ENCODE data around the gene IGF2BP3. TPM values are rescaled to one million over a fixed set of nuclear protein-coding genes. Genes with fewer than 3 reads are reported as not detected.

IGF2BP3 gene
- total RNA-seq, 2 experiments from 2014 or later, result 41.1 to 94.3 TPM

- DNase-seq (ENCODE audit: low spot score), result no peak
- Histone ChIP-seq H3K9me3 (ENCODE audit: low read length) (no peaks in the 10 kb centered on the region), H3K27ac (ENCODE audit: low read depth, low read length, poor library complexity, severe bottlenecking) (no peak overlapping the region), H3K4me1 (ENCODE audit: insufficient read depth, low read length, poor library complexity, severe bottlenecking) (peaks cover 10% of the 10 kb centered on the region), H4K20me1 (ENCODE audit: insufficient read depth, low read length) (no peaks in the 10 kb centered on the region), H3K79me2 (ENCODE audit: insufficient read depth, low read depth, low read length) (no peaks in the 10 kb centered on the region), H2AFZ (ENCODE audit: low read length) (no peak overlapping the region), H3K36me3 (ENCODE audit: insufficient read depth, low read length) (peaks cover 24% of the 10 kb centered on the region; the same call in 1 of the 2 replicates), H3K4me2 (ENCODE audit: low read length) (no peak overlapping the region), H3K4me3 (ENCODE audit: low read depth, low read length, poor library complexity, severe bottlenecking) (no peak overlapping the region), H3K9me2 (ENCODE audit: insufficient read depth, low read length) (no peaks in the 10 kb centered on the region)
- BruUV-seq (replicated peaks), result no TSS peak
- ChIA-PET POLR2A (interaction anchor here (1.5 to 1.8 kb wide), 3 partner anchors 9 to 17 kb away, joined by 5 to 6 read pairs (median 6); no protein-coding TSS in a partner anchor), CTCF (ENCODE audit: unreplicated experiment) (interaction anchor here (1.1 kb wide), 1 partner anchor 12 kb away, joined by 3 read pairs; no protein-coding TSS in a partner anchor)
- TF ChIP-seq CTCF (conservative IDR thresholded peaks at IDR 0.05; ENCODE audit: low read length) (no peak), EZH2phosphoT487 (IDR thresholded peaks at IDR 0.05; ENCODE audit: borderline replicate concordance, low read depth, low read length) (no peak)
- intact Hi-C loops (cut with micrococcal nuclease; ENCODE audit: unreplicated experiment), result no loop called here
These were observed 75.7 kb downstream of the IGF2BP3 start for GRCh38 chr7:23394488-23395171.

GRCh38 chr7:23393636-23394035 lies 76.7 kb downstream of the IGF2BP3 start:
- H3K36me3 ChIP-seq (ENCODE audit: insufficient read depth, low read length), result peaks cover 32% of the 10 kb centered on the region; the same call in 1 of the 2 replicates
- CTCF ChIA-PET (ENCODE audit: unreplicated experiment), result no interaction called here
- TF ChIP-seq CTCF (conservative IDR thresholded peaks at IDR 0.05; ENCODE audit: low read length), result no peak
- no peak for TF ChIP-seq EZH2phosphoT487 (IDR thresholded peaks at IDR 0.05; ENCODE audit: borderline replicate concordance, low read depth, low read length)
- no peaks in the 10 kb centered on the region for H3K9me3 ChIP-seq (ENCODE audit: low read length)
- POLR2A ChIA-PET, result interaction anchor here (1.5 to 1.8 kb wide), 2 partner anchors 12 to 18 kb away, joined by 5 to 6 read pairs; no protein-coding TSS in a partner anchor
- no peak overlapping the region for H3K27ac ChIP-seq (ENCODE audit: low read depth, low read length, poor library complexity, severe bottlenecking)
- no peak for DNase-seq (ENCODE audit: low spot score)
- H2AFZ ChIP-seq (ENCODE audit: low read length), result no peak overlapping the region
- H3K79me2 ChIP-seq (ENCODE audit: insufficient read depth, low read depth, low read length), result no peaks in the 10 kb centered on the region
- intact Hi-C loops (cut with micrococcal nuclease; ENCODE audit: unreplicated experiment), result no loop called here
- no peak overlapping the region for H3K4me3 ChIP-seq (ENCODE audit: low read depth, low read length, poor library complexity, severe bottlenecking)
- peaks cover 10% of the 10 kb centered on the region for H3K4me1 ChIP-seq (ENCODE audit: insufficient read depth, low read length, poor library complexity, severe bottlenecking)
- BruUV-seq (replicated peaks), result no TSS peak
- H3K9me2 ChIP-seq (ENCODE audit: insufficient read depth, low read length), result no peaks in the 10 kb centered on the region
- no peak overlapping the region for H3K4me2 ChIP-seq (ENCODE audit: low read length)
- no peaks in the 10 kb centered on the region for H4K20me1 ChIP-seq (ENCODE audit: insufficient read depth, low read length)

- POLR2A ChIA-PET, result no interaction called here
- H3K79me2 ChIP-seq (ENCODE audit: insufficient read depth, low read depth, low read length), result no peaks in the 10 kb centered on the region
- H3K9me3 ChIP-seq (ENCODE audit: low read length), result no peaks in the 10 kb centered on the region
- H3K36me3 ChIP-seq (ENCODE audit: insufficient read depth, low read length), result peaks cover 40% of the 10 kb centered on the region; the same call in 1 of the 2 replicates
- intact Hi-C loops (cut with micrococcal nuclease; ENCODE audit: unreplicated experiment), result no loop called here
- no peak for DNase-seq (ENCODE audit: low spot score)
- H2AFZ ChIP-seq (ENCODE audit: low read length), result no peak overlapping the region
- CTCF ChIA-PET (ENCODE audit: unreplicated experiment), result no interaction called here
- no peak for TF ChIP-seq EZH2phosphoT487 (IDR thresholded peaks at IDR 0.05; ENCODE audit: borderline replicate concordance, low read depth, low read length)
- no peak for TF ChIP-seq CTCF (conservative IDR thresholded peaks at IDR 0.05; ENCODE audit: low read length)
- no peaks in the 10 kb centered on the region for H4K20me1 ChIP-seq (ENCODE audit: insufficient read depth, low read length)
- no peak overlapping the region for H3K4me3 ChIP-seq (ENCODE audit: low read depth, low read length, poor library complexity, severe bottlenecking)
- H3K4me2 ChIP-seq (ENCODE audit: low read length), result no peak overlapping the region
- no peak overlapping the region for H3K27ac ChIP-seq (ENCODE audit: low read depth, low read length, poor library complexity, severe bottlenecking)
- BruUV-seq (replicated peaks), result no TSS peak
- no peaks in the 10 kb centered on the region for H3K9me2 ChIP-seq (ENCODE audit: insufficient read depth, low read length)
- H3K4me1 ChIP-seq (ENCODE audit: insufficient read depth, low read length, poor library complexity, severe bottlenecking), result peaks cover 15% of the 10 kb centered on the region
These were observed 80.6 kb downstream of the IGF2BP3 start for GRCh38 chr7:23389701-23390100.
